BLaER1 (cell line): ENCODE results near the gene YEATS2.
"Not testable (repeated sequence)": the region's sequence is repeated elsewhere in the genome, so short reads cannot be mapped to it uniquely, and the experiment has no call there.

Experiments
- H3K27ac ChIP-seq: shearing (Covaris generic); formaldehyde crosslinking; 2 replicates; pipeline ENCODE4 v1.8.1; 2022
- H3K27me3 ChIP-seq: shearing (Covaris generic); formaldehyde crosslinking; 2 replicates; pipeline ENCODE4 v1.8.1; 2022
- H3K36me3 ChIP-seq: shearing (Covaris generic); formaldehyde crosslinking; 2 replicates; pipeline ENCODE4 v1.8.1; 2022
- H3K4me1 ChIP-seq: shearing (Covaris generic); formaldehyde crosslinking; 2 replicates; pipeline ENCODE4 v1.8.1; 2022
- H3K4me2 ChIP-seq: shearing (Covaris generic); formaldehyde crosslinking; 2 replicates; pipeline ENCODE4 v1.8.1; 2022
- H3K4me3 ChIP-seq: shearing (Covaris generic); formaldehyde crosslinking; 2 replicates; pipeline ENCODE4 v1.8.1; 2022
- H3K9ac ChIP-seq: shearing (Covaris generic); formaldehyde crosslinking; 2 replicates; pipeline ENCODE4 v1.8.1; 2022
- H3K9me3 ChIP-seq: shearing (Covaris generic); formaldehyde crosslinking; 2 replicates; pipeline ENCODE4 v1.8.1; 2022
- H4K20me1 ChIP-seq: shearing (Covaris generic); formaldehyde crosslinking; 2 replicates; pipeline ENCODE4 v1.8.1; 2022
- Cebpa-rat ChIP-seq: shearing (Covaris generic); IDR thresholded peaks from 2 replicates; pipeline ENCODE4 v1.8.1; 2022

The YEATS2 gene

GRCh38 chr3:183690402-183690995 lies 7.1 kb upstream of the YEATS2 start:
- Histone ChIP-seq H3K9me3 (no peaks in the 10 kb centered on the region), H3K27me3 (no peaks in the 10 kb centered on the region), H3K4me2 (no peak overlapping the region), H3K36me3 (no peaks in the 10 kb centered on the region), H3K4me1 (0 out of 2 replicates have a peak, but pooled peaks cover 6% of the 10 kb centered on the region), H3K27ac (no peak overlapping the region), H3K4me3 (no peak overlapping the region), H3K9ac (no peak overlapping the region), H4K20me1 (no peaks in the 10 kb centered on the region)
- no peak for TF ChIP-seq Cebpa-rat

DNA sequence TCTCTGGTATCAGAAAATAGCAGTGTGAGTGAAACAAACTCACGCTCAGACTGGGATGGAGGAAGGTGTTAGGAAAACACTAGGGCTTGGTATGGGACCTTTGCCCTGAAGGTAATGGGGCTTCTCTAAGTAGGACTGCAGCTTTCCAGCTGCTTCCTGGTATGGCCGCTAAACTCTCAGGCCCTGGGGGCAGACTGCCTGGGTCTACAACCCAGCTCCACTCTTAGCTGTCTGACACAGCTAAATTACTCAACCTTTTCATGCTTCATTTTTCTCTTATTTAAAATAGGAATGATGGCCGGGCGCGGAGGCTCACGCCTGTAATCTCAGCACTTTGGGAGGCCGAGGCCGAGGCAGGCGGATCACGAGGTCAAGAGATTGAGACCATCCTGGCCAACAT lies 5.2 kb upstream of the YEATS2 start:
- H3K9ac ChIP-seq: no peak overlapping the region
- H4K20me1 ChIP-seq: no peaks in the 10 kb centered on the region
- H3K4me3 ChIP-seq: no peak overlapping the region
- 0 out of 2 replicates have a peak, but pooled peaks cover 6% of the 10 kb centered on the region for H3K4me1 ChIP-seq
- H3K27ac ChIP-seq: no peak overlapping the region
- no peaks in the 10 kb centered on the region for H3K27me3 ChIP-seq
- H3K4me2 ChIP-seq: no peak overlapping the region
- H3K9me3 ChIP-seq: no peaks in the 10 kb centered on the region
- TF ChIP-seq Cebpa-rat: no peak
- H3K36me3 ChIP-seq: no peaks in the 10 kb centered on the region

DNA sequence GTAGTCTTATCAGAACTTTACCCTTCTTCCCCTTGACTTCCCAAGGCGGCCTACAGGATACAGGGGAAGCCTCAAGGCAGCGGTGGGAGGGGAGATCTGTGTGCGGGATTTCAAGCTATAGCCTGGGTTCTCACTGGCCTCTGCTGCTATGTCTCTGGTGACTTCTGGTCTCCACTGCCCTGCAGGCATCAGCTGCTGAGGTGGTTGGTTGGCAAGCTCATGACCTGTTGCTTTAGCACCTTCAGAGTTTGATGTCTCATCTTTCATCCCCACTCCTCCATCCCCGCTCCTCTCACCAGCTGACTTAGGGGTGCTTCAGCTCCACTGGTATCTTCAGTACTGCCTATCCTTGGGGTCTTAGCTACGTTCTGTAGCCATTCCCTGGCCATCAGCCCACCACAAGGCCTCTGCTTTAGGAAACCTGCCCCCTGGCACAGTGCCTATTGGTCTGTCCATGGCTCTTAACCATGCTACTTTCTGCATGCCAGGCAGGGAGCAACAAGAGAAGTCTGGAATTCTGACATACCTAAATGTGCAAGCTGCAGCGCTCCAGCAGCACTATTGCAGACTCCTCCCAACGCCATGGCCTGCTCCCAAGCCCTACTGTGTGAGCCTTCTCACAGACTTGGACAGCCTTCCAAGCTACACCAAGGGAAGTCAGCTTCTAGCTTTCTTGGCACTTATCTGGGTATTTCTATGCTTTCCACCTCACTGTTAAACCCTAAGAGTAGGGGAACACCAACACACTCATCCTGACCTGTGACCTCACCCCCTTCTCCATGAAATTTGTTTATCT lies 1.8 kb upstream of the YEATS2 start:
- Histone ChIP-seq H3K9ac (no peak overlapping the region), H4K20me1 (peaks cover 24% of the 10 kb centered on the region), H3K4me1 (peaks cover 23% of the 10 kb centered on the region), H3K27me3 (no peaks in the 10 kb centered on the region), H3K36me3 (no peaks in the 10 kb centered on the region), H3K9me3 (no peaks in the 10 kb centered on the region), H3K27ac (no peak overlapping the region), H3K4me2 (no peak overlapping the region), H3K4me3 (no peak overlapping the region)
- TF ChIP-seq Cebpa-rat: no peak

GRCh38 chr3:183697123-183697609 lies 431 bp upstream of the YEATS2 start:
- H3K4me1 ChIP-seq: peaks cover 37% of the 10 kb centered on the region
- peak overlapping the region; percentile 99 for H3K4me3 ChIP-seq
- H3K9me3 ChIP-seq: no peaks in the 10 kb centered on the region
- H4K20me1 ChIP-seq: peaks cover 38% of the 10 kb centered on the region
- peak overlapping the region; percentile 98; the same call in 1 of the 2 replicates for H3K27ac ChIP-seq
- no peaks in the 10 kb centered on the region for H3K27me3 ChIP-seq
- TF ChIP-seq Cebpa-rat: no peak
- peaks cover 12% of the 10 kb centered on the region for H3K36me3 ChIP-seq
- peak overlapping the region; percentile 59 for H3K4me2 ChIP-seq
- H3K9ac ChIP-seq: peak overlapping the region; percentile 99; the same call in 1 of the 2 replicates

DNA sequence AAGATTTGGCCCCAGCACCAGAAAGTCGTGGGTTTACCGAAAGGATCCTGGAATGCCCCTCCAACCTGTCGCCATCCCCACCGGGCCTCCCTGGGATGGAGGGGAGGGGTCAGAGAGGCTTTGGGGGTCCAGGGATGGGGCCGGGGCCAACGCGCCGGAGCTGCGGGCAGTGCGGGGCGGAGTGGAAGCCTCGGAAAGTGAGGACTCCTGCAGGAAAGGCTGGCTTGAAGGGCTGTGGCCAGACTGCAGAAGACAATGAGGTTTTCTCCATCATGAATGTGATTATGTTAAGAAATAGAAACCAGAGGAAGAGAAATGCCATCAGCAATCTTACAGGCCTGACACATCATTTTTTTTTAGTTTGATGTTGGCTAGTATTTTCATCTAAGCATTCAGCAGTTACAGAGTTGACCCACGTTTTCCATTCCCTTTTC lies 738 bp downstream of the YEATS2 start:
- peaks cover 19% of the 10 kb centered on the region for H3K36me3 ChIP-seq
- H3K4me2 ChIP-seq: peak overlapping the region; percentile 72
- no peaks in the 10 kb centered on the region for H3K9me3 ChIP-seq
- H3K27me3 ChIP-seq: no peaks in the 10 kb centered on the region
- no peak for TF ChIP-seq Cebpa-rat
- H3K4me3 ChIP-seq: peak overlapping the region; percentile 99
- H4K20me1 ChIP-seq: peaks cover 49% of the 10 kb centered on the region
- H3K9ac ChIP-seq: peak overlapping the region; percentile 99
- H3K27ac ChIP-seq: peak overlapping the region; percentile 98
- peaks cover 46% of the 10 kb centered on the region for H3K4me1 ChIP-seq

DNA sequence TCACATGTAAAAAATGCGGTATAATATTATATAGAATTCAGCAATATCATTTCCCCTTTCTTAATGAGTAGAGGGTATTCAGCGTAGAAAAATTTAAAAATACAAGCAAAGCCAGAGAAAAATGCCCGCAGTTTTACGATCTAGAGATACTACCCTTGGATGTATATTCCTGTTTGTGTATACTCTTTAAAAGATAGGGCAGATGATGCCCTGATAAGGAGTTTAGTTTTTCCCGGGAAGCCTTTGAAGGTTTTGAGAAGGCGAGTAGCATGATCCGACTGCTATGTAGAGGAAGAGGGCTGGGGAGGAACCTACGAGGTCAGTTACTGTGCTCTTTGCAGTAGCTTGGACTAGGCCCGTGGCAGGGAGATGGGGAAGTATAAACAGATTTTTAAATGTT lies 1.2 kb downstream of the YEATS2 start:
- TF ChIP-seq Cebpa-rat: no peak
- peak overlapping the region; percentile 98 for H3K27ac ChIP-seq
- peak overlapping the region; percentile 72 for H3K4me2 ChIP-seq
- H3K9ac ChIP-seq: peak overlapping the region; percentile 99
- H3K4me3 ChIP-seq: peak overlapping the region; percentile 99
- H3K27me3 ChIP-seq: no peaks in the 10 kb centered on the region
- H3K4me1 ChIP-seq: peaks cover 49% of the 10 kb centered on the region
- H3K9me3 ChIP-seq: no peaks in the 10 kb centered on the region
- peaks cover 54% of the 10 kb centered on the region for H4K20me1 ChIP-seq
- H3K36me3 ChIP-seq: peaks cover 20% of the 10 kb centered on the region

DNA sequence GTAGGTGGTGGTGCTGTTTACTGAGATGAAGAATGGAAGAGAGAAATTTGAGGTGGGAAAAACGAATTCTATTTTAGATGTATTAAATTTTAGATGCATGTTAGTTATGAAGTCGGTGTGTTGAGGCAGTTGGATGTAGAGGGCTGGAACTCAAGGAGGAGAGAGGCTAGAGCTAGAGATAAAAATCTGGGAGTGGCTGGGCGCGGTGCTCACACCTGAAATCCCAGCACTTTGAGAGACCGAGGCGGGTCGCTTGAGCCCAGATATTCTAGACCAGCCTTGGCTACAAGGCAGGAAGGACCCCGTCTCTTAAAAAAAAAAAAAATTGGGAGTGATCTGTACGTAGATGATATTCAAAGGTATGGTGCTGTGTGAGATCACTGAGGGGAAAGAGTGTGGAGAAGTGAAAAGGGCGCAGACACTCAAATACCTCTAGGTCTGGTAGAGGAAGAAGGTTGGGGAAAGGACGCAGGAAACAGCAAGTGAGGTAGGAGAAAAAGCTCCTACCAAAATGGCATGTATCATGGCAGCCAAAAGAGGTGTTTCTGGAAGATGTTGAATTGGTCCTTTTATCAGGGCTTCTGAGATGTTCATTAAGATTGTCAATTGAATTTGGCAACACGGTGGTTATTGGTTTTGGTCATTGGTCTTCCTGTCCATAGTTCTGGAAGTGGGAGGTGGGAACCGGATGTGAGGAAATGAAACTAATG lies 1.8 kb downstream of the YEATS2 start:
- H3K27ac ChIP-seq: peak overlapping the region; percentile 98; the same call in 1 of the 2 replicates
- H3K27me3 ChIP-seq: no peaks in the 10 kb centered on the region
- no peak for TF ChIP-seq Cebpa-rat
- H3K4me3 ChIP-seq: peak overlapping the region; percentile 99
- peaks cover 24% of the 10 kb centered on the region for H3K36me3 ChIP-seq
- H3K9ac ChIP-seq: peak overlapping the region; percentile 99
- peaks cover 60% of the 10 kb centered on the region for H4K20me1 ChIP-seq
- H3K4me1 ChIP-seq: peaks cover 49% of the 10 kb centered on the region
- no peaks in the 10 kb centered on the region for H3K9me3 ChIP-seq
- H3K4me2 ChIP-seq: peak overlapping the region; percentile 72

- TF ChIP-seq Cebpa-rat: no peak
- no peak overlapping the region for H3K27ac ChIP-seq
- no peaks in the 10 kb centered on the region for H3K27me3 ChIP-seq
- H3K4me2 ChIP-seq: peak overlapping the region; percentile 72; the same call in 1 of the 2 replicates
- H3K36me3 ChIP-seq: peaks cover 45% of the 10 kb centered on the region
- H3K4me3 ChIP-seq: no peak overlapping the region
- H3K4me1 ChIP-seq: peaks cover 49% of the 10 kb centered on the region
- H4K20me1 ChIP-seq: peaks cover 84% of the 10 kb centered on the region
- H3K9ac ChIP-seq: no peak overlapping the region
- no peaks in the 10 kb centered on the region for H3K9me3 ChIP-seq
Measured at GRCh38 chr3:183701744-183702143, 4.1 kb downstream of the YEATS2 start.

DNA sequence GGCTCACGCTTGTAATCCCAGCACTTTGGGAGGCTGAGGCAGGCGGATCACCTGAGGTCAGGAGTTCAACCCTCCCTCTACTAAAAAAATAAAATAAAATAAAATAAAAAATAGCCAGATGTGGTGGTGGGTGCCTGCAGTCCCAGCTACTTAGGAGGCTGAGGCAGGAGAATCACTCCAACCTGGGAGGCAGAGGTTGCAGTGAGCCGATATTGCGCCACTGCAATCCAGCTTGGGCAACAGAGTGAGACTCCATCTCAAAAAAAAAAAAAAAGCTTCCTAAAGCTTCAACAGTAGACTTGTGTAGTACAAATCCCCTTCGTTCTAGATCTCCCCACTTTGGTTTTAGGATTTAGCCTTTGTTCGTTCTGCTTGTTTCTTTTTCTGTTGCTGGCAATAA lies 6.3 kb downstream of the YEATS2 start:
- Histone ChIP-seq H3K36me3 (peaks cover 61% of the 10 kb centered on the region), H4K20me1 (peaks cover 100% of the 10 kb centered on the region), H3K4me1 (peaks cover 49% of the 10 kb centered on the region)
- not testable (repeated sequence) for H3K27ac ChIP-seq, H3K27me3 ChIP-seq, H3K9me3 ChIP-seq, H3K4me3 ChIP-seq, H3K4me2 ChIP-seq, H3K9ac ChIP-seq
